ENCODE measurements around the gene EML6.

EML6 gene
- total RNA-seq, result 2.3 to 3.8 (median 3.6) reads per million in 3 donors

GRCh38 chr2:54723131-54723995 lies at the start of gene EML6:
EML6 (plus strand) TSS chr2:54723662; CDS start chr2:54725062, 1,400 bp downstream.
- Histone ChIP-seq H3K27ac (ENCODE audit: insufficient read depth, low read length, poor library complexity, severe bottlenecking) (peak within 1 kb of the TSS; percentile 44), H3K4me1 (ENCODE audit: control insufficient read depth, insufficient read depth, low read length, poor library complexity, severe bottlenecking) (peaks cover 11% of the 10 kb centered on the region), H3K36me3 (ENCODE audit: control insufficient read depth, insufficient read depth, low read length) (no peaks in the 10 kb centered on the region), H3K9me3 (ENCODE audit: control insufficient read depth, low read length) (no peaks in the 10 kb centered on the region), H3K27me3 (replicated peaks; ENCODE audit: control insufficient read depth, insufficient read depth, low read length, poor library complexity, severe bottlenecking) (peaks cover 9% of the 10 kb centered on the region), H3K4me3 (ENCODE audit: insufficient read depth, low read depth, low read length, poor library complexity, severe bottlenecking) (peak within 1 kb of the TSS; percentile 81)
- DNase-seq, result peak; percentile 95 to 99 (median 97)

GRCh38 chr2:54675281-54675680 lies 48.2 kb upstream of the EML6 start:
- no peaks in the 10 kb centered on the region for H3K4me1 ChIP-seq (ENCODE audit: control insufficient read depth, insufficient read depth, low read length, poor library complexity, severe bottlenecking)
- H3K36me3 ChIP-seq (ENCODE audit: control insufficient read depth, insufficient read depth, low read length), result no peaks in the 10 kb centered on the region
- H3K27ac ChIP-seq (ENCODE audit: insufficient read depth, low read length, poor library complexity, severe bottlenecking), result no peak overlapping the region
- no peak overlapping the region for H3K4me3 ChIP-seq (ENCODE audit: insufficient read depth, low read depth, low read length, poor library complexity, severe bottlenecking)
- DNase-seq, result no peak
- no peaks in the 10 kb centered on the region for H3K9me3 ChIP-seq (ENCODE audit: control insufficient read depth, low read length)
- H3K27me3 ChIP-seq (replicated peaks; ENCODE audit: control insufficient read depth, insufficient read depth, low read length, poor library complexity, severe bottlenecking), result no peaks in the 10 kb centered on the region

DNA sequence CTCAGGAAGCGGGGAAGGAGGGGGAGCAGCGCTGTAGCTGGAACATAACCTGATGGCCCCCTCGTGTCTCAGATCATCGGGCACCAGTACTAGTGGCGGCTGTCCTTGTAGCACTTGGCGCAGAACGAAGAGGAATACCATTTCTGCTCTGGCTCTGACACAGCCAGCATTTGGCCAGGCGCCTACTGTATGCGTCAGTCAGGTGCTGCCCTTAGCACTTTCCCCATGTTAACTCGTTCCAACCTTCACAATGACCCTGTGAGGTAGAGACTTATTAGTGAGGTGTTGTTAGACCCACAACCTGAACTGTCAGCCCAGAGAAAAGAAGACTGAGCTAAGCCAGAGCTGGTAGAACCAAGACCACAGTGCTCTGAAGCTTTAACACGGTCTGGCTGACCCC lies 47.7 kb upstream of the EML6 start:
- no peak for DNase-seq
- Histone ChIP-seq H3K27me3 (replicated peaks; ENCODE audit: control insufficient read depth, insufficient read depth, low read length, poor library complexity, severe bottlenecking) (no peaks in the 10 kb centered on the region), H3K4me3 (ENCODE audit: insufficient read depth, low read depth, low read length, poor library complexity, severe bottlenecking) (no peak overlapping the region), H3K9me3 (ENCODE audit: control insufficient read depth, low read length) (no peaks in the 10 kb centered on the region), H3K4me1 (ENCODE audit: control insufficient read depth, insufficient read depth, low read length, poor library complexity, severe bottlenecking) (no peaks in the 10 kb centered on the region), H3K36me3 (ENCODE audit: control insufficient read depth, insufficient read depth, low read length) (no peaks in the 10 kb centered on the region), H3K27ac (ENCODE audit: insufficient read depth, low read length, poor library complexity, severe bottlenecking) (no peak overlapping the region)

DNA sequence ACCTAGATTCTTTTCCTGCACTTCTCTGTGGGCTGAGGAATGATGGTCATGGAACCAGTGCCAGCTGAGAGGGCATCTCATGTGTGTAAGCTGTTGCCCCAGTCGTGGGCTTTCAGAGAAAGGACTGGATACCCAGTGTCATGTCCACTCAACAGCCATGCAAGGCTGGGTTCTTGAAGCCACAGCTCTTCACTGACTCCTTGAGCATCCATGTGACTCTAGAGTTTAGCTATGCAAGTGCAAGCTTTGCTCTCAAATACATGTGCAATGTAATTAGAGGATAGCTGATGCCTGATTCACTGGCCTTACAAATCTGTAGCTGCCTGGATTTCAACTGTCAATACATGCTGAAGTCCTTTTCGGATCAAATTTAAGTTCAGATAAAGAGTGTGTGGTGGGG lies 46.8 kb upstream of the EML6 start:
- Histone ChIP-seq H3K9me3 (ENCODE audit: control insufficient read depth, low read length) (no peaks in the 10 kb centered on the region), H3K27me3 (replicated peaks; ENCODE audit: control insufficient read depth, insufficient read depth, low read length, poor library complexity, severe bottlenecking) (no peaks in the 10 kb centered on the region), H3K27ac (ENCODE audit: insufficient read depth, low read length, poor library complexity, severe bottlenecking) (no peak overlapping the region), H3K4me1 (ENCODE audit: control insufficient read depth, insufficient read depth, low read length, poor library complexity, severe bottlenecking) (no peaks in the 10 kb centered on the region), H3K4me3 (ENCODE audit: insufficient read depth, low read depth, low read length, poor library complexity, severe bottlenecking) (no peak overlapping the region), H3K36me3 (ENCODE audit: control insufficient read depth, insufficient read depth, low read length) (no peaks in the 10 kb centered on the region)
- no peak for DNase-seq

DNA sequence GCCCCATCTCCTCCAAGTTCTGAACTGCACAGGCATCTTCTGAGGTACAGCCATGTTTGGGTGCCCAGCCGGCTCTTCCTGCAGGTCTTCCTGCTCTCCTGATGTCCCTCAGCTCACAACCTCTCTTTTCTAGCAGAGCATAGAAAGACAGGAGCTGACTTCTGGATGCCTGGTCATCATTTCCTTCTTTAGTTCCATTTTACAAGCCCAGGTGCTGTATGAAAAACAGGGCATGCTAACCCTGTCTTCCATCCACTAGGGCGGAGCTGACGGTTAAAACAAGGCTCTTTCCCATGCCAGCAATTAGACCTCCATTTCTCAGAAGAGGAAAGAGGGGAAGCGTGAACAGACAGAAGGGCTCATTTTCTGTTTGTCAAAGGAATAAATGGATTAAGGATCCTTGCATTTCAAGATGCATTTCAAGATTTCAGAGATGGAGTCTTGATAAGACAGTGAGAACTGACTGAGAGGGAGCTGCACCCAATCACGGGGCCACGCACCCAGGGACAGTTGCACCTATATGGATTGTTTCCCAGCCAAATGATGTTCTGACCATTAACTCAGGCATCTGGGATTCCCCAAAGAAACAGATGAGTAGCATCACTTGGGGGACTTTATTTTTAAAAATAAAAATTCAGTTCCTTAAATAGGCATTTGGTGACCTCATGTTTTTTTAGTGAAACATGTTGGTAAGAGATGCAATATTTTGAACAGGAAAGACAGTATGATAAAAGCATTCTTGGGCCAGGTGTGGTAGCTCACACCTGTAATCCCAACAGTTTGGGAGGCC lies 45.8 kb upstream of the EML6 start:
- Histone ChIP-seq H3K9me3 (ENCODE audit: control insufficient read depth, low read length) (no peaks in the 10 kb centered on the region), H3K4me3 (ENCODE audit: insufficient read depth, low read depth, low read length, poor library complexity, severe bottlenecking) (no peak overlapping the region), H3K27ac (ENCODE audit: insufficient read depth, low read length, poor library complexity, severe bottlenecking) (no peak overlapping the region), H3K36me3 (ENCODE audit: control insufficient read depth, insufficient read depth, low read length) (no peaks in the 10 kb centered on the region), H3K4me1 (ENCODE audit: control insufficient read depth, insufficient read depth, low read length, poor library complexity, severe bottlenecking) (no peaks in the 10 kb centered on the region), H3K27me3 (replicated peaks; ENCODE audit: control insufficient read depth, insufficient read depth, low read length, poor library complexity, severe bottlenecking) (no peaks in the 10 kb centered on the region)
- DNase-seq, result no peak

DNA sequence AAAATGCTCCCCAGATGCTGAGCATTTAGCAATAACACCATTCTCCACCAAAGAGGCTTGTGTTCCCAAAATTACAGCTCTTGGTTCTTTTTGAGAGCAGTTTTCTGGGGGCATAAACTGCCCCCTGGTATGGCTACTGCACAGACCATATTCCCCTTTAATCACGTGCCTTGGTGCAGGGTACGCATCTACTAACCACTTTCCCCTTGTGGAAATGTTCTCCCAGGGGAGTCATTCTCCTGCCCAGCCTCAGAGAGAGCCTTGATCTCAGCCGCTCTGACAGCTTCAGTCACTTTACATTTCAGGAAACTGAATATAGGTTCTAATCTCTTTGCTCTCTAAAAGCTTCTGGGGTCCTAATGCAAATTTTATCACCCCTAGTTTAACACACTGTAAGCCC lies 44.7 kb upstream of the EML6 start:
- no peak overlapping the region for H3K4me3 ChIP-seq (ENCODE audit: insufficient read depth, low read depth, low read length, poor library complexity, severe bottlenecking)
- H3K27ac ChIP-seq (ENCODE audit: insufficient read depth, low read length, poor library complexity, severe bottlenecking), result no peak overlapping the region
- no peaks in the 10 kb centered on the region for H3K9me3 ChIP-seq (ENCODE audit: control insufficient read depth, low read length)
- DNase-seq, result no peak
- H3K27me3 ChIP-seq (replicated peaks; ENCODE audit: control insufficient read depth, insufficient read depth, low read length, poor library complexity, severe bottlenecking), result no peaks in the 10 kb centered on the region
- no peaks in the 10 kb centered on the region for H3K4me1 ChIP-seq (ENCODE audit: control insufficient read depth, insufficient read depth, low read length, poor library complexity, severe bottlenecking)
- H3K36me3 ChIP-seq (ENCODE audit: control insufficient read depth, insufficient read depth, low read length), result no peaks in the 10 kb centered on the region

GRCh38 chr2:54680397-54681041 lies 42.9 kb upstream of the EML6 start:
- H3K4me1 ChIP-seq (ENCODE audit: control insufficient read depth, insufficient read depth, low read length, poor library complexity, severe bottlenecking), result no peaks in the 10 kb centered on the region
- no peaks in the 10 kb centered on the region for H3K9me3 ChIP-seq (ENCODE audit: control insufficient read depth, low read length)
- no peaks in the 10 kb centered on the region for H3K27me3 ChIP-seq (replicated peaks; ENCODE audit: control insufficient read depth, insufficient read depth, low read length, poor library complexity, severe bottlenecking)
- no peak for DNase-seq
- H3K4me3 ChIP-seq (ENCODE audit: insufficient read depth, low read depth, low read length, poor library complexity, severe bottlenecking), result no peak overlapping the region
- H3K27ac ChIP-seq (ENCODE audit: insufficient read depth, low read length, poor library complexity, severe bottlenecking), result no peak overlapping the region
- H3K36me3 ChIP-seq (ENCODE audit: control insufficient read depth, insufficient read depth, low read length), result no peaks in the 10 kb centered on the region

- Histone ChIP-seq H3K36me3 (ENCODE audit: control insufficient read depth, insufficient read depth, low read length) (no peaks in the 10 kb centered on the region), H3K4me3 (ENCODE audit: insufficient read depth, low read depth, low read length, poor library complexity, severe bottlenecking) (no peak overlapping the region), H3K27me3 (replicated peaks; ENCODE audit: control insufficient read depth, insufficient read depth, low read length, poor library complexity, severe bottlenecking) (no peaks in the 10 kb centered on the region), H3K9me3 (ENCODE audit: control insufficient read depth, low read length) (no peaks in the 10 kb centered on the region), H3K27ac (ENCODE audit: insufficient read depth, low read length, poor library complexity, severe bottlenecking) (no peak overlapping the region), H3K4me1 (ENCODE audit: control insufficient read depth, insufficient read depth, low read length, poor library complexity, severe bottlenecking) (no peaks in the 10 kb centered on the region)
- DNase-seq, result no peak
Measured at GRCh38 chr2:54681416-54681815, 42.0 kb upstream of the EML6 start.

GRCh38 chr2:54683596-54683995 lies 39.9 kb upstream of the EML6 start:
- no peak overlapping the region for H3K27ac ChIP-seq (ENCODE audit: insufficient read depth, low read length, poor library complexity, severe bottlenecking)
- no peaks in the 10 kb centered on the region for H3K27me3 ChIP-seq (replicated peaks; ENCODE audit: control insufficient read depth, insufficient read depth, low read length, poor library complexity, severe bottlenecking)
- no peaks in the 10 kb centered on the region for H3K9me3 ChIP-seq (ENCODE audit: control insufficient read depth, low read length)
- H3K4me1 ChIP-seq (ENCODE audit: control insufficient read depth, insufficient read depth, low read length, poor library complexity, severe bottlenecking), result no peaks in the 10 kb centered on the region
- DNase-seq, result no peak
- H3K4me3 ChIP-seq (ENCODE audit: insufficient read depth, low read depth, low read length, poor library complexity, severe bottlenecking), result no peak overlapping the region
- H3K36me3 ChIP-seq (ENCODE audit: control insufficient read depth, insufficient read depth, low read length), result no peaks in the 10 kb centered on the region
